ENCODE data around the gene HORMAD2. TPM values are rescaled to one million over a fixed set of nuclear protein-coding genes. Genes with fewer than 3 reads are reported as not detected.
A peak's percentile ranks its signal among the peaks of the same experiment; 100 is the strongest.

Gene HORMAD2
- total RNA-seq, 1 donor from 2014 or later, result not detected

DNA sequence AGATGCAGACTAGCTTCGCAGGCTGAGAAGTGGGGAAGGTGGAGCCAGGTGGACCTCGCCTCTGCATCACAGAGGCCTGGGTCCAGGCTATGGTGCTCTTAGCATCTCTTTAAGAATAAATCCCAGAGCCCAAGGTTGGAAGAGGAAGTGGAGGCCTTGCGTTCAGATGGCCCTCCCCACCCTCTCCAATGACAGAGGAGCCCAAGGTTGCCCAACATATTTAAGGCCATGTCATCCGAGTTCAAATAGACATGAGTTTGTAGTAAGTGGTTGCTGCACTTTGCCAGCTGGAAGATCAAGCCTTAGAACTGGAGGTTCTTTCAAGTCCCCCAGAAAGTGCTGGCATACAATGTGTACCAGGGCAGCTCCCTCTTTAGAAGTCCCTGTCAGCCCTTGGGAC lies 47.1 kb upstream of the HORMAD2 start:
- Histone ChIP-seq H3K9ac (ENCODE audit: low read length) (no peak overlapping the region), H3K4me3 (ENCODE audit: insufficient read depth, low read depth, low read length) (no peak overlapping the region), H3K36me3 (ENCODE audit: insufficient read depth, low read length) (no peaks in the 10 kb centered on the region), H3K9me3 (ENCODE audit: insufficient read depth, low read depth, low read length) (no peaks in the 10 kb centered on the region), H3K79me2 (ENCODE audit: insufficient read depth, low read length) (no peaks in the 10 kb centered on the region), H3K27me3 (ENCODE audit: insufficient read depth, low read length) (no peaks in the 10 kb centered on the region), H3K4me1 (ENCODE audit: insufficient read depth, low read length) (peaks cover 8% of the 10 kb centered on the region), H4K20me1 (ENCODE audit: insufficient read depth, low read length) (no peaks in the 10 kb centered on the region), H2AFZ (ENCODE audit: low read depth, low read length) (no peak overlapping the region), H3K4me2 (ENCODE audit: low read length) (no peak overlapping the region), H3K27ac (ENCODE audit: low read depth, low read length) (no peak overlapping the region)
- H3K9me3 Mint-ChIP-seq (ENCODE audit: unreplicated experiment), result no peaks in the 10 kb centered on the region
- no peaks in the 10 kb centered on the region for H3K27me3 Mint-ChIP-seq (ENCODE audit: low read depth, unreplicated experiment)
- no peak for DNase-seq (ENCODE audit: low read depth)
- FAIRE-seq, result no peak
- H3K27ac Mint-ChIP-seq (ENCODE audit: unreplicated experiment), result no peak overlapping the region
- H3K36me3 Mint-ChIP-seq (ENCODE audit: low read depth, unreplicated experiment), result peaks cover 22% of the 10 kb centered on the region
- H3K4me3 Mint-ChIP-seq (ENCODE audit: unreplicated experiment), result no peak overlapping the region
- peaks cover 22% of the 10 kb centered on the region for H3K4me1 Mint-ChIP-seq (ENCODE audit: low read depth, unreplicated experiment)
- TF ChIP-seq, protein P1, sequence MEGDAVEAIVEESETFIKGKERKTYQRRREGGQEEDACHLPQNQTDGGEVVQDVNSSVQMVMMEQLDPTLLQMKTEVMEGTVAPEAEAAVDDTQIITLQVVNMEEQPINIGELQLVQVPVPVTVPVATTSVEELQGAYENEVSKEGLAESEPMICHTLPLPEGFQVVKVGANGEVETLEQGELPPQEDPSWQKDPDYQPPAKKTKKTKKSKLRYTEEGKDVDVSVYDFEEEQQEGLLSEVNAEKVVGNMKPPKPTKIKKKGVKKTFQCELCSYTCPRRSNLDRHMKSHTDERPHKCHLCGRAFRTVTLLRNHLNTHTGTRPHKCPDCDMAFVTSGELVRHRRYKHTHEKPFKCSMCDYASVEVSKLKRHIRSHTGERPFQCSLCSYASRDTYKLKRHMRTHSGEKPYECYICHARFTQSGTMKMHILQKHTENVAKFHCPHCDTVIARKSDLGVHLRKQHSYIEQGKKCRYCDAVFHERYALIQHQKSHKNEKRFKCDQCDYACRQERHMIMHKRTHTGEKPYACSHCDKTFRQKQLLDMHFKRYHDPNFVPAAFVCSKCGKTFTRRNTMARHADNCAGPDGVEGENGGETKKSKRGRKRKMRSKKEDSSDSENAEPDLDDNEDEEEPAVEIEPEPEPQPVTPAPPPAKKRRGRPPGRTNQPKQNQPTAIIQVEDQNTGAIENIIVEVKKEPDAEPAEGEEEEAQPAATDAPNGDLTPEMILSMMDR (IDR thresholded peaks at IDR 0.05; ENCODE audit: insufficient read depth, low read depth, low read length), result no peak
- TF ChIP-seq EZH2 (IDR thresholded peaks at IDR 0.05; ENCODE audit: insufficient read depth, low read length), result no peak

DNA sequence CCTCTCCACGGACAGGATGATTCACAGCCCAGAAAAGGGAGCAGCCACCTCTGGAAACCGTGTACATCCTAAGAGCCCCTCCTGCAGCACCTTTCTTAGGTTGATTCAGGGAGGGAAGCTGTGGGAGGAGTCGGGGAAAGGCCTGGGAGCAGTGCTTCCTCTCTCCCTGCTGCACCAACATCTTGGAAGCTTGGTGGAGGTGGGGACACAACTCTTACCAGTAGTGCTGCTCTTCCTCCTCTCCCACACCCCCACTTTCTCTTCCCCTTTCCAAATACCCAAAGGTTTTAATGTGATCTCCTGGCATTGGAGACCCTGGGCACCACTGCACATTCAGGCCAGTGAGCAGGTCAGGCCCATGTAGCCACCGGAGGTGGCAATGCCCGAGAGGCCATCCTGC lies 46.4 kb upstream of the HORMAD2 start:
- H3K36me3 Mint-ChIP-seq (ENCODE audit: low read depth, unreplicated experiment), result peaks cover 15% of the 10 kb centered on the region
- Histone ChIP-seq H3K27ac (ENCODE audit: low read depth, low read length) (no peak overlapping the region), H2AFZ (ENCODE audit: low read depth, low read length) (no peak overlapping the region), H3K79me2 (ENCODE audit: insufficient read depth, low read length) (no peaks in the 10 kb centered on the region), H4K20me1 (ENCODE audit: insufficient read depth, low read length) (no peaks in the 10 kb centered on the region), H3K4me1 (ENCODE audit: insufficient read depth, low read length) (peaks cover 13% of the 10 kb centered on the region), H3K4me3 (ENCODE audit: insufficient read depth, low read depth, low read length) (no peak overlapping the region), H3K36me3 (ENCODE audit: insufficient read depth, low read length) (no peaks in the 10 kb centered on the region), H3K27me3 (ENCODE audit: insufficient read depth, low read length) (no peaks in the 10 kb centered on the region), H3K4me2 (ENCODE audit: low read length) (no peak overlapping the region), H3K9ac (ENCODE audit: low read length) (no peak overlapping the region), H3K9me3 (ENCODE audit: insufficient read depth, low read depth, low read length) (no peaks in the 10 kb centered on the region)
- H3K4me1 Mint-ChIP-seq (ENCODE audit: low read depth, unreplicated experiment), result peaks cover 24% of the 10 kb centered on the region
- H3K4me3 Mint-ChIP-seq (ENCODE audit: unreplicated experiment), result no peak overlapping the region
- peak overlapping the region; percentile 41 for H3K27ac Mint-ChIP-seq (ENCODE audit: unreplicated experiment)
- no peak for FAIRE-seq
- no peak for DNase-seq (ENCODE audit: low read depth)
- no peaks in the 10 kb centered on the region for H3K27me3 Mint-ChIP-seq (ENCODE audit: low read depth, unreplicated experiment)
- H3K9me3 Mint-ChIP-seq (ENCODE audit: unreplicated experiment), result no peaks in the 10 kb centered on the region
- TF ChIP-seq, protein P1 (IDR thresholded peaks at IDR 0.05; ENCODE audit: insufficient read depth, low read depth, low read length), result no peak
- no peak for TF ChIP-seq EZH2 (IDR thresholded peaks at IDR 0.05; ENCODE audit: insufficient read depth, low read length)

DNA sequence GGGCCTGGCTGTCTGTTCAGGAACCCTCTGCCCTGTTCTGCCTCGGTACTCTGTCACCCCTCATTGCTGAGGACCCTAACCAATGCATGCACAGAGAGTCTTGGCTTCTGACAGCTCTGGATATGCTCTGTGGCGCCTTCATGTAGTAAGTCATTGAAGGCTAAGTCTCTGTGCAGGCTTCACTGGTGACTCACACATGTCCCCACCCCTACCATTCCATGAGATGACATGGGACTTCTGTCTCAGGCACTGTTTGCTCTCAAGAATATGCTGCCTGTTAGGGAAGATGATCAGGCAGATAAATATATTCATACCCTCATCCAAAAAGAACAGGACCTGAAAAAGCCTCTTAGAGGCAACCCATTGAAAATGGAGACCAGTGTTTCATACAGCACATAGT lies 43.6 kb upstream of the HORMAD2 start:
- peak overlapping the region; percentile 26 for H3K27ac Mint-ChIP-seq (ENCODE audit: unreplicated experiment)
- no peak for FAIRE-seq

More for the DNA sequence above, 43.6 kb upstream of the HORMAD2 start:
- Histone ChIP-seq H4K20me1 (ENCODE audit: insufficient read depth, low read length) (no peaks in the 10 kb centered on the region), H3K36me3 (ENCODE audit: insufficient read depth, low read length) (no peaks in the 10 kb centered on the region), H3K9ac (ENCODE audit: low read length) (no peak overlapping the region), H3K79me2 (ENCODE audit: insufficient read depth, low read length) (no peaks in the 10 kb centered on the region), H2AFZ (ENCODE audit: low read depth, low read length) (no peak overlapping the region), H3K4me2 (ENCODE audit: low read length) (no peak overlapping the region), H3K4me3 (ENCODE audit: insufficient read depth, low read depth, low read length) (no peak overlapping the region), H3K27me3 (ENCODE audit: insufficient read depth, low read length) (no peaks in the 10 kb centered on the region), H3K27ac (ENCODE audit: low read depth, low read length) (no peak overlapping the region), H3K4me1 (ENCODE audit: insufficient read depth, low read length) (peaks cover 13% of the 10 kb centered on the region), H3K9me3 (ENCODE audit: insufficient read depth, low read depth, low read length) (no peaks in the 10 kb centered on the region)
- H3K36me3 Mint-ChIP-seq (ENCODE audit: low read depth, unreplicated experiment), result peaks cover 7% of the 10 kb centered on the region
- H3K9me3 Mint-ChIP-seq (ENCODE audit: unreplicated experiment), result no peaks in the 10 kb centered on the region
- TF ChIP-seq EZH2 (IDR thresholded peaks at IDR 0.05; ENCODE audit: insufficient read depth, low read length), result no peak
- TF ChIP-seq, protein P1 (IDR thresholded peaks at IDR 0.05; ENCODE audit: insufficient read depth, low read depth, low read length), result no peak
- H3K27me3 Mint-ChIP-seq (ENCODE audit: low read depth, unreplicated experiment), result no peaks in the 10 kb centered on the region
- no peak for DNase-seq (ENCODE audit: low read depth)
- H3K4me3 Mint-ChIP-seq (ENCODE audit: unreplicated experiment), result no peak overlapping the region
- peaks cover 24% of the 10 kb centered on the region for H3K4me1 Mint-ChIP-seq (ENCODE audit: low read depth, unreplicated experiment)
